ENCODE data around the gene MBOAT7. TPM values are rescaled to one million over a fixed set of nuclear protein-coding genes. Genes with fewer than 3 reads are reported as not detected.
A peak's percentile ranks its signal among the peaks of the same experiment; 100 is the strongest.

Gene MBOAT7
- polyA plus RNA-seq, 1 donor (not counting 4 experiments of a cell fraction or from before 2014, with no cell fraction given) = 41.3 TPM

- dilution Hi-C loops (cut with MboI; ENCODE audit: extremely low pct_ligation_motif_present, low sequenced_read_pairs) = no loop called here
- H3K36me3 ChIP-seq (ENCODE audit: control insufficient read depth in 2 of 2, extremely low read depth in 1 of 2, insufficient read depth in 2 of 2, low read length in 2 of 2) = peaks cover 36 to 53% of the 10 kb centered on the region in 2 experiments
Measured at GRCh38 chr19:54201980-54202379, 12.6 kb upstream of the MBOAT7 start.

GRCh38 chr19:54201172-54201701 is 11.9 kb upstream of the MBOAT7 start:
- FAIRE-seq = no peak
- peak overlapping the region; percentile 70 to 92 (median 92) for H3K4me3 ChIP-seq (ENCODE audit: control insufficient read depth in 2 of 3, extremely low read depth in 1 of 3, insufficient read depth in 2 of 3, low read depth in 1 of 3, low read length in 3 of 3)
- peak overlapping the region; percentile 94 for H3K9ac ChIP-seq (ENCODE audit: control insufficient read depth, extremely low read depth, insufficient read depth, low read length)
- H4K20me1 ChIP-seq (ENCODE audit: control insufficient read depth, extremely low read depth, insufficient read depth, low read length) = peaks cover 52% of the 10 kb centered on the region
- no peak for DNase-seq (ENCODE audit: low read depth, low spot score)
- H3K4me2 ChIP-seq (ENCODE audit: control insufficient read depth, extremely low read depth, insufficient read depth, low read depth, low read length) = peak overlapping the region; percentile 98
- H3K79me2 ChIP-seq (ENCODE audit: control insufficient read depth, insufficient read depth, low read length) = peaks cover 56% of the 10 kb centered on the region
- H3K27ac ChIP-seq (ENCODE audit: control insufficient read depth, insufficient read depth, low read length) = peak overlapping the region; percentile 94
- H3K9me1 ChIP-seq (ENCODE audit: control insufficient read depth, extremely low read depth, insufficient read depth, low read length) = peaks cover 2% of the 10 kb centered on the region
- no peak overlapping the region for H2AFZ ChIP-seq (ENCODE audit: control insufficient read depth, low read length)
- H3K4me1 ChIP-seq (ENCODE audit: control insufficient read depth, extremely low read depth, insufficient read depth, low read length) = peaks cover 33% of the 10 kb centered on the region
- TF ChIP-seq EZH2 (IDR thresholded peaks at IDR 0.05; ENCODE audit: low read length) (no peak), CTCF (optimal IDR thresholded peaks at IDR 0.05 in 1 of 3, IDR thresholded peaks at IDR 0.05 in 1 of 3, conservative IDR thresholded peaks at IDR 0.05 in 1 of 3; ENCODE audit: extremely low read depth in 1 of 3, insufficient read depth in 2 of 3, low read length in 3 of 3) (no peak)
- H3K27me3 ChIP-seq (ENCODE audit: control insufficient read depth, extremely low read depth, insufficient read depth, low read length) = no peaks in the 10 kb centered on the region
- no peaks in the 10 kb centered on the region for H3K9me3 ChIP-seq (ENCODE audit: control insufficient read depth, low read depth, low read length)
- dilution Hi-C loops (cut with MboI; ENCODE audit: extremely low pct_ligation_motif_present, low sequenced_read_pairs) = no loop called here
- H3K36me3 ChIP-seq (ENCODE audit: control insufficient read depth in 2 of 2, extremely low read depth in 1 of 2, insufficient read depth in 2 of 2, low read length in 2 of 2) = peaks cover 29 to 46% of the 10 kb centered on the region in 2 experiments

More at GRCh38 chr19:54201980-54202379, 12.6 kb upstream of the MBOAT7 start:
- Histone ChIP-seq H2AFZ (ENCODE audit: control insufficient read depth, low read length) (no peak overlapping the region), H3K4me1 (ENCODE audit: control insufficient read depth, extremely low read depth, insufficient read depth, low read length) (peaks cover 29% of the 10 kb centered on the region), H4K20me1 (ENCODE audit: control insufficient read depth, extremely low read depth, insufficient read depth, low read length) (peaks cover 59% of the 10 kb centered on the region), H3K9me3 (ENCODE audit: control insufficient read depth, low read depth, low read length) (no peaks in the 10 kb centered on the region), H3K4me3 (ENCODE audit: control insufficient read depth in 2 of 3, extremely low read depth in 1 of 3, insufficient read depth in 2 of 3, low read depth in 1 of 3, low read length in 3 of 3) (peak overlapping the region; percentile 70 to 92 (median 92)), H3K27ac (ENCODE audit: control insufficient read depth, insufficient read depth, low read length) (peak overlapping the region; percentile 94), H3K9me1 (ENCODE audit: control insufficient read depth, extremely low read depth, insufficient read depth, low read length) (peaks cover 2% of the 10 kb centered on the region), H3K4me2 (ENCODE audit: control insufficient read depth, extremely low read depth, insufficient read depth, low read depth, low read length) (peak overlapping the region; percentile 98), H3K79me2 (ENCODE audit: control insufficient read depth, insufficient read depth, low read length) (peaks cover 62% of the 10 kb centered on the region), H3K27me3 (ENCODE audit: control insufficient read depth, extremely low read depth, insufficient read depth, low read length) (no peaks in the 10 kb centered on the region), H3K9ac (ENCODE audit: control insufficient read depth, extremely low read depth, insufficient read depth, low read length) (peak overlapping the region; percentile 94)
- TF ChIP-seq EZH2 (IDR thresholded peaks at IDR 0.05; ENCODE audit: low read length) (no peak), CTCF (optimal IDR thresholded peaks at IDR 0.05 in 1 of 3, IDR thresholded peaks at IDR 0.05 in 1 of 3, conservative IDR thresholded peaks at IDR 0.05 in 1 of 3; ENCODE audit: extremely low read depth in 1 of 3, insufficient read depth in 2 of 3, low read length in 3 of 3) (no peak)
- DNase-seq (ENCODE audit: low read depth, low spot score) (no peak), FAIRE-seq (no peak)

Measured in keratinocyte (primary cell).